ENCODE results near the gene TMC2. TPM values are rescaled to one million over a fixed set of nuclear protein-coding genes. Genes with fewer than 3 reads are reported as not detected.
"Not testable (repeated sequence)": the region's sequence is repeated elsewhere in the genome, so short reads cannot be mapped to it uniquely, and the experiment has no call there.

TMC2 gene
- polyA plus RNA-seq, 2 of the 4 experiments (the other 2 are of a cell fraction): not detected

GRCh38 chr20:2521369-2522305 lies 14.7 kb upstream of the TMC2 start:
- ATAC-seq: no peak
- 16% methylated on average over 10 of the region's 10 CpGs for WGBS (ENCODE audit: missing lambda C conversion rate)
- H3K9me3 ChIP-seq: no peaks in the 10 kb centered on the region
- peak; percentile 50 to 61 for DNase-seq (ENCODE audit: low read depth in 1 of 2, low spot score in 1 of 2)
- no peak overlapping the region for H3K27ac ChIP-seq
- peaks cover 8% of the 10 kb centered on the region; the same call in 1 of the 3 replicates for H3K4me1 ChIP-seq
- no peak overlapping the region for H3K4me3 ChIP-seq
- ChIA-PET POLR2A (interaction anchor here (0.6 to 4.1 kb wide), 3 partner anchors 51 to 281 kb away, joined by 3 to 28 read pairs (median 4); partner anchors contain the start of genes NOP56 and SNRPB), CTCF (interaction anchor here (0.6 to 10.7 kb wide), 62 partner anchors 8 to 618 kb away, joined by 3 to 165 read pairs (median 5); partner anchors contain the start of genes IDH3B, NOP56, SNRPB and ZNF343)
- peak; percentile 39 for FAIRE-seq
- TF ChIP-seq CTCF (IDR thresholded peaks at IDR 0.05) (peak; percentile 91), HES2 (IDR thresholded peaks at IDR 0.05) (no peak), RAD21 (conservative IDR thresholded peaks at IDR 0.05 in 1 of 2, IDR thresholded peaks at IDR 0.05 in 1 of 2) (peak in 1 of 2 experiments; percentile 24; a peak in 2 of 5 replicates), SMC3 (IDR thresholded peaks at IDR 0.05) (peak; percentile 23; the same call in 1 of the 3 replicates), HOXA7 (CRISPR knock-in tag; IDR thresholded peaks at IDR 0.05) (no peak)
- H3K4me2 ChIP-seq: peak overlapping the region; percentile 11; the same call in 2 of the 3 replicates

GRCh38 chr20:2522826-2523429 lies 13.4 kb upstream of the TMC2 start:
- WGBS (ENCODE audit: missing lambda C conversion rate): 79% methylated on average over 5 of the region's 5 CpGs
- DNase-seq (ENCODE audit: low read depth in 1 of 2, low spot score in 1 of 2): not testable (repeated sequence)

GRCh38 chr20:2523919-2524708 lies 12.3 kb upstream of the TMC2 start:
- Histone ChIP-seq H3K27ac (peak overlapping the region; percentile 91 to 96), H3K4me2 (peak overlapping the region; percentile 96), H3K4me3 (peak overlapping the region; percentile 81), H3K9me3 (no peaks in the 10 kb centered on the region), H3K4me1 (peaks cover 8% of the 10 kb centered on the region; the same call in 1 of the 3 replicates)
- no peak for TF ChIP-seq POLR2AphosphoS2 (conservative IDR thresholded peaks at IDR 0.05; ENCODE audit: low read length)
- TF ChIP-seq ZFP36 (IDR thresholded peaks at IDR 0.05; ENCODE audit: borderline replicate concordance, partially characterized antibody): no peak
- TF ChIP-seq MAX (IDR thresholded peaks at IDR 0.05): peak; percentile 56; the same call in 1 of the 2 replicates
- TF ChIP-seq, protein P1, sequence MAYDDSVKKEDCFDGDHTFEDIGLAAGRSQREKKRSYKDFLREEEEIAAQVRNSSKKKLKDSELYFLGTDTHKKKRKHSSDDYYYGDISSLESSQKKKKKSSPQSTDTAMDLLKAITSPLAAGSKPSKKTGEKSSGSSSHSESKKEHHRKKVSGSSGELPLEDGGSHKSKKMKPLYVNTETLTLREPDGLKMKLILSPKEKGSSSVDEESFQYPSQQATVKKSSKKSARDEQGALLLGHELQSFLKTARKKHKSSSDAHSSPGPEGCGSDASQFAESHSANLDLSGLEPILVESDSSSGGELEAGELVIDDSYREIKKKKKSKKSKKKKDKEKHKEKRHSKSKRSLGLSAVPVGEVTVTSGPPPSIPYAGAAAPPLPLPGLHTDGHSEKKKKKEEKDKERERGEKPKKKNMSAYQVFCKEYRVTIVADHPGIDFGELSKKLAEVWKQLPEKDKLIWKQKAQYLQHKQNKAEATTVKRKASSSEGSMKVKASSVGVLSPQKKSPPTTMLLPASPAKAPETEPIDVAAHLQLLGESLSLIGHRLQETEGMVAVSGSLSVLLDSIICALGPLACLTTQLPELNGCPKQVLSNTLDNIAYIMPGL (CRISPR knock-in tag; IDR thresholded peaks at IDR 0.05; ENCODE audit: borderline replicate concordance): peak; percentile 98; the same call in 1 of the 2 replicates
- TF ChIP-seq CHD2 (IDR thresholded peaks at IDR 0.05; ENCODE audit: low read length, partially characterized antibody): peak; percentile 48
- peak; percentile 96 for TF ChIP-seq CTCF (IDR thresholded peaks at IDR 0.05)
- TF ChIP-seq SMC3 (IDR thresholded peaks at IDR 0.05): peak; percentile 83
- TF ChIP-seq RAD21 (conservative IDR thresholded peaks at IDR 0.05 in 1 of 2, IDR thresholded peaks at IDR 0.05 in 1 of 2): peak; percentile 51 to 68
- peak; percentile 80 to 86 for ATAC-seq
- 21% methylated on average over 12 of the region's 26 CpGs for WGBS (ENCODE audit: missing lambda C conversion rate)
- POLR2A ChIA-PET: interaction anchor here (0.7 to 4.1 kb wide), 6 partner anchors 15 to 156 kb away, joined by 3 to 28 read pairs (median 4); partner anchors contain the start of genes NOP56, SNRPB and ZNF343
- CTCF ChIA-PET: interaction anchor here (0.6 to 10.7 kb wide), 50 partner anchors 9 to 614 kb away, joined by 3 to 165 read pairs (median 4); partner anchors contain the start of genes IDH3B, NOP56, SNRPB and TMC2
- no peak for FAIRE-seq
- peak; percentile 78 to 87 for DNase-seq (ENCODE audit: low read depth in 1 of 2, low spot score in 1 of 2)

More at GRCh38 chr20:2522826-2523429, 13.4 kb upstream of the TMC2 start:
- POLR2A ChIA-PET: interaction anchor here (4.1 kb wide), 1 partner anchor 52 kb away, joined by 28 read pairs; the partner anchor contains the start of gene SNRPB
- H3K9me3 ChIP-seq, H3K4me1 ChIP-seq, H3K4me2 ChIP-seq, ATAC-seq, H3K27ac ChIP-seq, FAIRE-seq, H3K4me3 ChIP-seq: not testable (repeated sequence)
- CTCF ChIA-PET: interaction anchor here (0.7 to 10.7 kb wide), 37 partner anchors 10 to 613 kb away, joined by 3 to 165 read pairs (median 6); partner anchors contain the start of genes IDH3B, NOP56, SNRPB and ZNF343
